HepG2 (cell line): ENCODE data around the gene BRD2. TPM values are rescaled to one million over a fixed set of nuclear protein-coding genes. Genes with fewer than 3 reads are reported as not detected.

Experiments used
- AKNA ChIP-seq: sonication (generic); formaldehyde crosslinking; IDR thresholded peaks from 2 replicates; pipeline ENCODE4 v1.4.0; 2020; ENCODE audit warnings: missing genetic modification reagents, borderline replicate concordance
- ASH2L ChIP-seq: fragments of 300-600, 200-600 bp; sonication (generic); IDR thresholded peaks from 2 replicates; pipeline ENCODE4 v1.7.0; 2017; ENCODE audit warnings: low read depth, mild to moderate bottlenecking, moderate library complexity, mixed read lengths, low read length; ENCODE audit not compliant: insufficient read length
- BRCA1 ChIP-seq: sonication (generic); formaldehyde crosslinking; IDR thresholded peaks from 2 replicates; pipeline ENCODE4 v1.4.0; 2020; ENCODE audit warnings: missing genetic modification reagents
- DMAP1 ChIP-seq: IDR thresholded peaks from 2 replicates; pipeline ENCODE4 v1.6.1; 2016
- GATAD1 ChIP-seq: IDR thresholded peaks from 2 replicates; pipeline ENCODE4 v1.6.1; 2016; ENCODE audit warnings: missing genetic modification reagents, missing compliant biosample characterization
- KDM2A ChIP-seq: sonication (generic); formaldehyde crosslinking; IDR thresholded peaks from 2 replicates; pipeline ENCODE4 v1.4.0; 2020; ENCODE audit warnings: low read depth, missing genetic modification reagents, borderline replicate concordance
- MAF1 ChIP-seq: sonication (generic); formaldehyde crosslinking; IDR thresholded peaks from 2 replicates; pipeline ENCODE4 v1.5.0; 2020; ENCODE audit warnings: missing genetic modification reagents, borderline replicate concordance
- TBX3 ChIP-seq: fragments of 450-650 bp; IDR thresholded peaks from 2 replicates; pipeline ENCODE4 v1.6.1; 2017; ENCODE audit warnings: antibody characterized with exemption, mild to moderate bottlenecking, inconsistent platforms, borderline replicate concordance
- YEATS2 ChIP-seq: sonication (generic); formaldehyde crosslinking; IDR thresholded peaks from 2 replicates; pipeline ENCODE4 v1.4.0; 2020; ENCODE audit warnings: missing genetic modification reagents, borderline replicate concordance
- ZNF318 ChIP-seq: sonication (generic); formaldehyde crosslinking; IDR thresholded peaks from 2 replicates; pipeline ENCODE4 v1.4.0; 2020; ENCODE audit warnings: mild to moderate bottlenecking, missing genetic modification reagents
- ZNF331 ChIP-seq: sonication (generic); formaldehyde crosslinking; IDR thresholded peaks from 2 replicates; pipeline ENCODE4 v1.4.0; 2020; ENCODE audit warnings: missing genetic modification reagents
- ZNF704 ChIP-seq: sonication (generic); formaldehyde crosslinking; IDR thresholded peaks from 2 replicates; pipeline ENCODE4 v1.8.1; 2023; ENCODE audit warnings: mild to moderate bottlenecking, inconsistent platforms, moderate library complexity, missing genetic modification reagents, borderline replicate concordance
- ZNF724P ChIP-seq: sonication (generic); formaldehyde crosslinking; IDR thresholded peaks from 2 replicates; pipeline ENCODE4 v1.8.0; 2022; ENCODE audit warnings: missing genetic modification reagents, borderline replicate concordance
- ZNF839 ChIP-seq: sonication (generic); formaldehyde crosslinking; IDR thresholded peaks from 2 replicates; pipeline ENCODE4 v1.4.0; 2020; ENCODE audit warnings: missing genetic modification reagents, mild to moderate bottlenecking, borderline replicate concordance
- polyA plus RNA-seq, 8 experiments: library from polyadenylated mRNA; depleted of rRNA in 3 of 8; stranded (reverse) in 7 of 8; unstranded in 1 of 8; fragments of >200 nt; fragmentation: Illumina TruSeq in 4 of 8; extraction: Trizol in 4 of 8; gene quantifications; 2 replicates each; pipeline versions ENCODE4 v1.2.1 to v1.2.3, GENCODE V29; 2011 to 2016; ENCODE audit warnings: low read depth in 4 of 8, missing spikeins in 1 of 8, mixed read lengths in 1 of 8; ENCODE audit not compliant: insufficient read depth in 1 of 8
- total RNA-seq, 5 experiments: library from RNA; depleted of rRNA; stranded (reverse); fragments of >200 nt; fragmentation: Illumina TruSeq; extraction: Trizol; gene quantifications; 2 replicates each; pipeline ENCODE4 v1.2.3, GENCODE V29; 2016; ENCODE audit warnings: low read depth in 1 of 5

The BRD2 gene
- total and polyA plus RNA-seq, 2 of the 13 experiments (the other 11 are each of a cell fraction or from before 2014, with no cell fraction given): 143 to 202 TPM

- TF ChIP-seq ZNF704 (CRISPR knock-in tag) (0 out of 2 replicates have a peak, but pooled peaks have one; percentile 9), MAF1 (CRISPR knock-in tag) (no peak), ZNF839 (CRISPR knock-in tag) (no peak), TBX3 (no peak), ZNF318 (CRISPR knock-in tag) (0 out of 2 replicates have a peak, but pooled peaks have one; percentile 44), BRCA1 (CRISPR knock-in tag) (no peak), GATAD1 (peak; percentile 21; the same call in 1 of the 2 replicates), YEATS2 (CRISPR knock-in tag) (no peak), KDM2A (no peak), DMAP1 (peak; percentile 70; the same call in 1 of the 2 replicates), AKNA (CRISPR knock-in tag) (no peak), ZNF724P (CRISPR knock-in tag) (no peak), ASH2L (no peak), ZNF331 (CRISPR knock-in tag) (no peak)
These were observed 2.8 kb downstream of the BRD2 start (continued) for GRCh38 chr6:32971242-32971580.
